CD4-positive, CD25-positive, alpha-beta regulatory T cell (primary cell): Measurements from ENCODE around the gene RPRD2. TPM values are rescaled to one million over a fixed set of nuclear protein-coding genes. Genes with fewer than 3 reads are reported as not detected.
A peak's percentile ranks its signal among the peaks of the same experiment; 100 is the strongest.

Experiments used
- ATAC-seq, 2 donors: fragments of 150-1000 bp; cut with Tn5 transposase; one replicate each; pipeline ENCODE4 v1.10.0; 2021; ENCODE audit warnings: low read depth in 2 of 2, moderate number of reproducible peaks in 2 of 2, moderate library complexity in 1 of 2
- DNase-seq, 3 donors: peaks; one replicate each; pipeline versions ENCODE4 v3.0.0 to v3.0.0-alpha.2; 2012 to 2022; ENCODE audit warnings: mixed read lengths in 1 of 3
- H3K27ac ChIP-seq: one replicate; pipeline ENCODE4 v1.7.0; 2013; ENCODE audit warnings: mild to moderate bottlenecking, low read length; ENCODE audit not compliant: insufficient read depth, poor library complexity, severe bottlenecking
- H3K27me3 ChIP-seq: one replicate; pipeline ENCODE4 v1.7.0; 2013; ENCODE audit warnings: low read length; ENCODE audit not compliant: control insufficient read depth, insufficient read depth
- H3K36me3 ChIP-seq: one replicate; pipeline ENCODE4 v1.7.0; 2013; ENCODE audit warnings: mild to moderate bottlenecking, low read length, moderate library complexity; ENCODE audit not compliant: control insufficient read depth, insufficient read depth
- H3K4me1 ChIP-seq: 2 replicates; pipeline ENCODE4 v1.7.0; 2013; ENCODE audit warnings: mild to moderate bottlenecking, low read length; ENCODE audit not compliant: insufficient read depth, control insufficient read depth, poor library complexity, severe bottlenecking
- H3K4me3 ChIP-seq: one replicate; pipeline ENCODE4 v1.7.0; 2013; ENCODE audit warnings: low read depth, mild to moderate bottlenecking, low read length, moderate library complexity
- H3K9me3 ChIP-seq, 2 experiments: 1 replicate in 1 of 2; 2 replicates in 1 of 2; pipeline ENCODE4 v1.7.0; 2013; ENCODE audit warnings: low read length in 2 of 2, mild to moderate bottlenecking in 1 of 2, moderate library complexity in 1 of 2; ENCODE audit not compliant: control insufficient read depth in 2 of 2
- H3K27ac Mint-ChIP-seq, 3 donors: one replicate each; pipeline ENCODE4 v1.8.0; 2020 to 2022; ENCODE audit warnings: mild to moderate bottlenecking in 3 of 3, mixed read lengths in 3 of 3, moderate library complexity in 2 of 3
- H3K27me3 Mint-ChIP-seq: one replicate; pipeline ENCODE4 v1.8.0; 2022; ENCODE audit warnings: mild to moderate bottlenecking, mixed read lengths
- H3K36me3 Mint-ChIP-seq: one replicate; pipeline ENCODE4 v1.8.0; 2020; ENCODE audit warnings: mixed read lengths
- H3K4me1 Mint-ChIP-seq, 4 donors: one replicate each; pipeline ENCODE4 v1.8.0; 2020 to 2022; ENCODE audit warnings: mixed read lengths in 4 of 4, mild to moderate bottlenecking in 1 of 4
- H3K4me3 Mint-ChIP-seq, 4 donors: one replicate each; pipeline ENCODE4 v1.8.0; 2020 to 2022; ENCODE audit warnings: mild to moderate bottlenecking in 4 of 4, mixed read lengths in 4 of 4, moderate library complexity in 3 of 4
- H3K9me3 Mint-ChIP-seq, 7 donors: one replicate each; pipeline ENCODE4 v1.8.0; 2020 to 2022; ENCODE audit warnings: mixed read lengths in 7 of 7, mild to moderate bottlenecking in 3 of 7, moderate library complexity in 2 of 7
- polyA plus RNA-seq, 4 donors: library from polyadenylated mRNA; unstranded; fragments of 300-500 nt; fragmentation: Illumina TruSeq; gene quantifications; one replicate each; pipeline ENCODE4 v1.2.3, GENCODE V29; 2021
- total RNA-seq: library from RNA; stranded (reverse); gene quantifications from one replicate; pipeline ENCODE4 v1.2.3, GENCODE V29; 2022

RPRD2 gene
- total and polyA plus RNA-seq, 5 donors from 2014 or later: 24.0 to 51.3 (median 33.1) TPM

- Mint-ChIP-seq H3K36me3 (peaks cover 24% of the 10 kb centered on the region), H3K9me3 (no peaks in the 10 kb centered on the region), H3K4me1 (peaks cover 5 to 19% (median 15%) of the 10 kb centered on the region in 4 donors), H3K27ac (peak overlapping the region in 1 of 3 donors; percentile 35), H3K4me3 (no peak overlapping the region), H3K27me3 (no peaks in the 10 kb centered on the region)
- peaks cover 51% of the 10 kb centered on the region for H3K36me3 ChIP-seq
- no peaks in the 10 kb centered on the region for H3K4me1 ChIP-seq
- no peak overlapping the region for H3K4me3 ChIP-seq
- H3K9me3 ChIP-seq: no peaks in the 10 kb centered on the region
- ATAC-seq: no peak
- no peak for DNase-seq
- no peaks in the 10 kb centered on the region for H3K27me3 ChIP-seq
- H3K27ac ChIP-seq: no peak overlapping the region
Measured at GRCh38 chr1:150441121-150441520, 77.2 kb downstream of the RPRD2 start.

GRCh38 chr1:150444232-150444631 is 80.3 kb downstream of the RPRD2 start:
- Mint-ChIP-seq H3K4me1 (peaks cover 5 to 23% (median 15%) of the 10 kb centered on the region in 4 donors), H3K9me3 (no peaks in the 10 kb centered on the region), H3K27ac (peak overlapping the region in 1 of 3 donors; percentile 8), H3K27me3 (no peaks in the 10 kb centered on the region), H3K36me3 (peaks cover 38% of the 10 kb centered on the region), H3K4me3 (no peak overlapping the region)
- H3K36me3 ChIP-seq: peaks cover 75% of the 10 kb centered on the region
- no peak overlapping the region for H3K27ac ChIP-seq
- H3K27me3 ChIP-seq: no peaks in the 10 kb centered on the region
- no peak overlapping the region for H3K4me3 ChIP-seq
- no peak for DNase-seq
- ATAC-seq: no peak
- no peaks in the 10 kb centered on the region for H3K9me3 ChIP-seq
- H3K4me1 ChIP-seq: no peaks in the 10 kb centered on the region

GRCh38 chr1:150456146-150456647 is 92.2 kb downstream of the RPRD2 start:
- Mint-ChIP-seq H3K36me3 (peaks cover 29% of the 10 kb centered on the region), H3K4me1 (peaks cover 0 to 12% (median 3%) of the 10 kb centered on the region in 4 donors)

GRCh38 chr1:150464422-150464826 is 100.5 kb downstream of the RPRD2 start:
- Mint-ChIP-seq H3K36me3 (peaks cover 24% of the 10 kb centered on the region), H3K4me1 (peaks cover 4 to 6% (median 5%) of the 10 kb centered on the region in 4 donors), H3K27me3 (no peaks in the 10 kb centered on the region), H3K27ac (peak overlapping the region in 2 of 3 donors; percentile 25 to 63), H3K4me3 (no peak overlapping the region), H3K9me3 (no peaks in the 10 kb centered on the region)
- peak; percentile 56 to 82 (median 69) for DNase-seq
- no peak overlapping the region for H3K4me3 ChIP-seq
- peak; percentile 72 to 81 for ATAC-seq
- H3K27me3 ChIP-seq: no peaks in the 10 kb centered on the region
- peaks cover 5% of the 10 kb centered on the region for H3K4me1 ChIP-seq
- no peaks in the 10 kb centered on the region for H3K9me3 ChIP-seq
- peaks cover 51% of the 10 kb centered on the region for H3K36me3 ChIP-seq
- H3K27ac ChIP-seq: no peak overlapping the region

More at GRCh38 chr1:150456146-150456647, 92.2 kb downstream of the RPRD2 start:
- Histone ChIP-seq H3K27ac (no peak overlapping the region), H3K4me1 (no peaks in the 10 kb centered on the region), H3K9me3 (no peaks in the 10 kb centered on the region), H3K36me3 (peaks cover 65% of the 10 kb centered on the region), H3K4me3 (no peak overlapping the region), H3K27me3 (no peaks in the 10 kb centered on the region)
- H3K4me3 Mint-ChIP-seq: no peak overlapping the region
- no peak for ATAC-seq
- no peaks in the 10 kb centered on the region for H3K27me3 Mint-ChIP-seq
- peak overlapping the region in 1 of 3 donors; percentile 48 for H3K27ac Mint-ChIP-seq
- H3K9me3 Mint-ChIP-seq: no peaks in the 10 kb centered on the region
- no peak for DNase-seq

GRCh38 chr1:150466964-150467363 is 103.0 kb downstream of the RPRD2 start:
- peaks cover 4 to 14% (median 5%) of the 10 kb centered on the region in 4 donors for H3K4me1 Mint-ChIP-seq
- no peak overlapping the region for H3K27ac ChIP-seq
- H3K9me3 ChIP-seq: no peaks in the 10 kb centered on the region
- H3K4me3 ChIP-seq: no peak overlapping the region
- H3K27me3 ChIP-seq: no peaks in the 10 kb centered on the region
- no peaks in the 10 kb centered on the region for H3K9me3 Mint-ChIP-seq
- ATAC-seq (no peak), DNase-seq (no peak)
- no peaks in the 10 kb centered on the region for H3K27me3 Mint-ChIP-seq
- H3K4me3 Mint-ChIP-seq: no peak overlapping the region
- H3K36me3 Mint-ChIP-seq: peaks cover 37% of the 10 kb centered on the region
- peaks cover 5% of the 10 kb centered on the region for H3K4me1 ChIP-seq
- H3K36me3 ChIP-seq: peaks cover 56% of the 10 kb centered on the region
- no peak overlapping the region for H3K27ac Mint-ChIP-seq

GRCh38 chr1:150469291-150469690 is 105.3 kb downstream of the RPRD2 start:
- Histone ChIP-seq H3K27me3 (no peaks in the 10 kb centered on the region), H3K27ac (no peak overlapping the region), H3K4me1 (peaks cover 3% of the 10 kb centered on the region), H3K9me3 (no peaks in the 10 kb centered on the region), H3K36me3 (peaks cover 62% of the 10 kb centered on the region), H3K4me3 (no peak overlapping the region)
- Mint-ChIP-seq H3K4me1 (peaks cover 3 to 16% (median 6%) of the 10 kb centered on the region in 4 donors), H3K27ac (no peak overlapping the region), H3K36me3 (peaks cover 40% of the 10 kb centered on the region), H3K9me3 (no peaks in the 10 kb centered on the region), H3K27me3 (no peaks in the 10 kb centered on the region), H3K4me3 (no peak overlapping the region)
- ATAC-seq (no peak), DNase-seq (no peak)

- no peak for ATAC-seq
- Mint-ChIP-seq H3K36me3 (peaks cover 26% of the 10 kb centered on the region), H3K27me3 (no peaks in the 10 kb centered on the region), H3K4me3 (no peak overlapping the region), H3K4me1 (peaks cover 2 to 17% (median 6%) of the 10 kb centered on the region in 4 donors), H3K27ac (no peak overlapping the region), H3K9me3 (no peaks in the 10 kb centered on the region)
- Histone ChIP-seq H3K27me3 (no peaks in the 10 kb centered on the region), H3K4me3 (no peak overlapping the region), H3K36me3 (peaks cover 43% of the 10 kb centered on the region), H3K4me1 (no peaks in the 10 kb centered on the region), H3K9me3 (no peaks in the 10 kb centered on the region), H3K27ac (no peak overlapping the region)
- no peak for DNase-seq
Measured at GRCh38 chr1:150472601-150473200, 108.8 kb downstream of the RPRD2 start.

- Histone ChIP-seq H3K36me3 (peaks cover 42% of the 10 kb centered on the region), H3K9me3 (no peaks in the 10 kb centered on the region), H3K27ac (no peak overlapping the region), H3K4me3 (no peak overlapping the region), H3K4me1 (no peaks in the 10 kb centered on the region), H3K27me3 (no peaks in the 10 kb centered on the region)
- peak overlapping the region in 1 of 4 donors; percentile 48 for H3K4me3 Mint-ChIP-seq
- H3K36me3 Mint-ChIP-seq: peaks cover 26% of the 10 kb centered on the region
- H3K4me1 Mint-ChIP-seq: peaks cover 7 to 25% (median 9%) of the 10 kb centered on the region in 4 donors
- no peak for DNase-seq
- no peaks in the 10 kb centered on the region for H3K27me3 Mint-ChIP-seq
- ATAC-seq: no peak
- H3K9me3 Mint-ChIP-seq: no peaks in the 10 kb centered on the region
- peak overlapping the region; percentile 7 to 75 (median 64) for H3K27ac Mint-ChIP-seq
Measured at GRCh38 chr1:150473659-150474058, 109.7 kb downstream of the RPRD2 start.
